Ascending aorta (tissue), 2 donors: ENCODE measurements around the gene GABRG3. TPM values are rescaled to one million over a fixed set of nuclear protein-coding genes. Genes with fewer than 3 reads are reported as not detected.
"Not testable (repeated sequence)": the region's sequence is repeated elsewhere in the genome, so short reads cannot be mapped to it uniquely, and the experiment has no call there.

Experiments
- DNase-seq, 2 donors: peaks; one replicate each; pipeline ENCODE4 v3.0.0-alpha.2; 2019; ENCODE audit warnings: low spot score in 2 of 2
- H3K27ac ChIP-seq, 2 donors: fragments of 200-600 bp; sonication (generic); one replicate each; pipeline ENCODE4 v1.5.1; 2016 to 2017; ENCODE audit warnings: mild to moderate bottlenecking in 1 of 2
- H3K27me3 ChIP-seq: fragments of 200-600 bp; sonication (generic); one replicate; pipeline ENCODE4 v1.5.1; 2017
- H3K36me3 ChIP-seq, 2 donors: fragments of 200-600 bp; sonication (generic); one replicate each; pipeline ENCODE4 v1.5.1; 2016
- H3K4me1 ChIP-seq, 2 donors: fragments of 200-600 bp; sonication (generic); one replicate each; pipeline ENCODE4 v1.5.1; 2016 to 2017; ENCODE audit warnings: mild to moderate bottlenecking in 1 of 2
- H3K4me3 ChIP-seq, 2 donors: fragments of 200-600 bp; sonication (generic); one replicate each; pipeline ENCODE4 v1.5.1; 2016 to 2017; ENCODE audit warnings: mild to moderate bottlenecking in 1 of 2
- H3K9me3 ChIP-seq, 2 donors: fragments of 200-600 bp; sonication (generic); one replicate each; pipeline ENCODE4 v1.5.1; 2016
- intact Hi-C: fragments of 100-400 bp; cut with DNase I; formaldehyde crosslinking; loops from one replicate; pipeline ENCODE4 v1.15.1; 2023
- total RNA-seq: library from RNA; depleted of rRNA; stranded (reverse); fragments of >200 nt; gene quantifications from one replicate; pipeline ENCODE4 v1.1.0, GENCODE V29; 2016
- TF ChIP-seq, protein P1 (sequence below), 3 experiments: fragments of 200-600 bp in 2 of 3; fragments of 450-650 bp in 1 of 3; sonication (generic) in 2 of 3; IDR thresholded peaks; one replicate each; pipeline ENCODE4 v1.5.1; 2016 to 2019; ENCODE audit warnings: antibody characterized with exemption in 3 of 3, mild to moderate bottlenecking in 1 of 3, moderate library complexity in 1 of 3

GABRG3 gene
- total RNA-seq, 1 donor from 2014 or later, result not detected

DNA sequence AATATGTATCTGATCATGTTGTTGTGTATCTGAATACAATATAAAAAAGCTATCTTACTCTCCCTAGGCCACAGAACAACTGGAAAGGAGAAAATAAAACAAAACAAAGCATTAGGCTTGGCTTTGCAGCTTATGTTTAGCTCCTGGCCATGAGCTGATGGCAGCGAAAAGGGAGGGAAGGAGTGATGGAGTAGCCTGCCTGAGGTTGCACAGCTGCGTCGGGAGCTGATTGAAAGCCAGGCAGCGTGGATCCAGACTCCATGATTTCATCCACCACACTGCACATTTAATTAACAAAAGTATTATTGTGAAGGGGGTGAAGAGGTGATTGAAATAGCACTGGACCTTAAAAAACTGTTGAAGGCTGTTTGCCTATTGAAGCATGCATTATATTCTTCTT is 212.2 kb downstream of the GABRG3 start:
- no peaks in the 10 kb centered on the region for H3K36me3 ChIP-seq

DNA sequence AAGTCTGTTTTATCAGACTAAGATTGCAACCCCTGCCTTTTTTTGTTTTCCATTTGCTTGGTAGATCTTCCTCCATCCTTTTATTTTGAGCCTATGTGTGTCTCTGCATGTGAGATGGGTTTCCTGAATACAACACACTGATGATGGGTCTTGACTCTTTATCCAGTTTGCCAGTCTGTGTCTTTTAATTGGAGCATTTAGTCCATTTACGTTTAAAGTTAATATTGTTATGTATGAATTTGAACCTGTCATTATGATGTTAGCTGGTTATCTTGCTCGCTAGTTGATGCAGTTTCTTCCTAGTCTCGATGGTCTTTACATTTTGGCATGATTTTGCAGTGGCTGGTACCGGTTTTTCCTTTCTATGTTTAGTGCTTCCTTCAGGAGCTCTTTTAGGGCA is 220.5 kb downstream of the GABRG3 start:
- DNase-seq, H3K4me1 ChIP-seq, intact Hi-C loops, H3K9me3 ChIP-seq, H3K27me3 ChIP-seq, H3K27ac ChIP-seq, H3K36me3 ChIP-seq, H3K4me3 ChIP-seq: not testable (repeated sequence)

More for the DNA sequence above, 212.2 kb downstream of the GABRG3 start:
- intact Hi-C loops, result no loop called here
- Histone ChIP-seq H3K27ac (no peak overlapping the region), H3K27me3 (no peaks in the 10 kb centered on the region), H3K9me3 (no peaks in the 10 kb centered on the region), H3K4me3 (no peak overlapping the region), H3K4me1 (no peaks in the 10 kb centered on the region)
- TF ChIP-seq, protein P1, sequence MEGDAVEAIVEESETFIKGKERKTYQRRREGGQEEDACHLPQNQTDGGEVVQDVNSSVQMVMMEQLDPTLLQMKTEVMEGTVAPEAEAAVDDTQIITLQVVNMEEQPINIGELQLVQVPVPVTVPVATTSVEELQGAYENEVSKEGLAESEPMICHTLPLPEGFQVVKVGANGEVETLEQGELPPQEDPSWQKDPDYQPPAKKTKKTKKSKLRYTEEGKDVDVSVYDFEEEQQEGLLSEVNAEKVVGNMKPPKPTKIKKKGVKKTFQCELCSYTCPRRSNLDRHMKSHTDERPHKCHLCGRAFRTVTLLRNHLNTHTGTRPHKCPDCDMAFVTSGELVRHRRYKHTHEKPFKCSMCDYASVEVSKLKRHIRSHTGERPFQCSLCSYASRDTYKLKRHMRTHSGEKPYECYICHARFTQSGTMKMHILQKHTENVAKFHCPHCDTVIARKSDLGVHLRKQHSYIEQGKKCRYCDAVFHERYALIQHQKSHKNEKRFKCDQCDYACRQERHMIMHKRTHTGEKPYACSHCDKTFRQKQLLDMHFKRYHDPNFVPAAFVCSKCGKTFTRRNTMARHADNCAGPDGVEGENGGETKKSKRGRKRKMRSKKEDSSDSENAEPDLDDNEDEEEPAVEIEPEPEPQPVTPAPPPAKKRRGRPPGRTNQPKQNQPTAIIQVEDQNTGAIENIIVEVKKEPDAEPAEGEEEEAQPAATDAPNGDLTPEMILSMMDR (IDR thresholded peaks at IDR 0.05), result no peak
- no peak for DNase-seq

DNA sequence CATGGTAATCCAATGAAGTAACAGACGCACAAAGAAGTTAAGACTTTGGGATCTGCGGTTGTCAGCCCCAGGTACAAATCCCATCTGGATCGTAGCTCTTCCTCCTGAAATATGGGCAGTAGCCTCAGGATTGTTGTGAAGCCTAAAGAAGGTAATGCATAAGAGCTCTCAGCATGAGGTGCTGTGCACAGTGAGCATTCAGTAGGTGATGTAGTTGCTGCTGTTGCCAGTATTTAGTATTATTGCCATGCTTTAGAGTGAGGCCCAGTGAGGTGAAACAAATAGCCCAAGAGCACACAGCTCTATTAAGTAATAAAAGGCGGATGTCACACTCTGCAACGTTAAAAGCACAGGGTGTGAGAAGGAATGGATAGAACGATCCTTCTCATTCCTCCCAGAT is 225.7 kb downstream of the GABRG3 start:
- TF ChIP-seq, protein P1 (IDR thresholded peaks at IDR 0.05), result no peak
- H3K9me3 ChIP-seq, result no peaks in the 10 kb centered on the region
- no peak overlapping the region for H3K4me3 ChIP-seq
- intact Hi-C loops, result no loop called here
- no peaks in the 10 kb centered on the region for H3K4me1 ChIP-seq
- H3K27me3 ChIP-seq, result no peaks in the 10 kb centered on the region
- no peak for DNase-seq
- H3K27ac ChIP-seq, result no peak overlapping the region
- H3K36me3 ChIP-seq, result no peaks in the 10 kb centered on the region

DNA sequence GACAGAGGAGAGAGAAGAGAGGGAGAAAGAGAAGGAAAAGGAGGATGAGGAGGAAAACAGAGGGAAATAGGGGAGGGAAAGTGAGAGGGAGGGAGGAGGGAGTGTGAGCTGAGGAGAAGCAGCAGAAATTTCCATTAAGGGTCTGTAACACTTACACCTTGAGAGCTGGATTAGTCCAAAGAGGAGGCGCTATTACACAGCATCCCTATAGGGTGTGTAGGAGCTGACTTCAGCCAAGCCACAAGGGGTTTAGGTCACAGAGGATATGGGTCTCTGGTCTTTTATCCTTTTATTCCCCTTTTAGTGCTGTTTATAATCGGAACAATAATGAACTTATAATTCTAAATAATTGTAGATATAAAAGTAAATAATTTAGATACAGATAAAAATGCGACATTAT is 230.4 kb downstream of the GABRG3 start:
- no peak overlapping the region for H3K4me3 ChIP-seq
- no peak for DNase-seq
- TF ChIP-seq, protein P1 (IDR thresholded peaks at IDR 0.05), result no peak
- no peak overlapping the region for H3K27ac ChIP-seq
- H3K27me3 ChIP-seq, result no peaks in the 10 kb centered on the region
- H3K9me3 ChIP-seq, result no peaks in the 10 kb centered on the region
- no peaks in the 10 kb centered on the region for H3K36me3 ChIP-seq
- H3K4me1 ChIP-seq, result no peaks in the 10 kb centered on the region
- intact Hi-C loops, result no loop called here

DNA sequence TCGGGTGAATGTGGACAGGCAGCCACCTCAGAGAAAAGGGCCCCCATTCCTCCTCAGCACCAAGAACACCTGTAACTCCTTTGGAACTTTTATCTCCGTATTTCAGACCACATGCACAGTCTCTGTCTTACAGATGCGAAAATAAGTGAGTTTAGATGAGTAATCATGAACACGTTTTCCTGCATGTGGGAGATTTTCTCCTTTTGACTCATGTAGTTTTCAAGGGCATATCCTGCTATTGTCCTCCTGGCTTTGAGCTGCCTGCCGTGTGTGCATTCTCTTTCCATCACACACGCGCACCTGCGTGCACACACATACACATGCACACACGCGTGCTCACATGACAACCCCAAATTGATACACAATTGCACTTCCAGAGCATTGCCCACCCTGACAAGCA is 239.2 kb downstream of the GABRG3 start:
- Histone ChIP-seq H3K27me3 (no peaks in the 10 kb centered on the region), H3K4me1 (no peaks in the 10 kb centered on the region), H3K36me3 (no peaks in the 10 kb centered on the region), H3K27ac (no peak overlapping the region), H3K4me3 (no peak overlapping the region), H3K9me3 (no peaks in the 10 kb centered on the region)
- intact Hi-C loops, result no loop called here
- TF ChIP-seq, protein P1 (IDR thresholded peaks at IDR 0.05), result no peak
- no peak for DNase-seq

DNA sequence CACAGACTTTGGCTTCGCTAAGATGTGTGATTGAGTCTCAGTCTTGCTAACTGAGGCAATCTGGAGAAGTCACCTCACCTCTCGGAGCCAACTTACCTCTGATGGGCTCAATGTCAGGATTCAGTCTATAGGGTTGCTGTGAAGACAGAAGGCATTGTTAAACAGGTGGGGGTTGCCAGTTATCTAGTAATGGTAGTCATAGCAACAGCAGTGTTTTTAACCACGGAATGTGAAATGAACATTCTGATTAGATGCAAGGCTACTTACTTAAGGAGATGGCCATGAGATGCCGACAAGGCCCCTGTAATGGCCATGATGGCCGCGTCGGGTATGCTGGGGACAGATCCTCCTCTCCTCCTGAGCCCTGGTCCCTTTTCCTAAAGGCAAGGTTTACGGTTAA is 243.1 kb downstream of the GABRG3 start:
- no peaks in the 10 kb centered on the region for H3K36me3 ChIP-seq
- no peaks in the 10 kb centered on the region for H3K9me3 ChIP-seq
- TF ChIP-seq, protein P1 (IDR thresholded peaks at IDR 0.05), result no peak
- H3K4me1 ChIP-seq, result no peaks in the 10 kb centered on the region
- intact Hi-C loops, result no loop called here
- no peak overlapping the region for H3K27ac ChIP-seq
- no peak for DNase-seq
- no peaks in the 10 kb centered on the region for H3K27me3 ChIP-seq
- no peak overlapping the region for H3K4me3 ChIP-seq
